Neural progenitor cell (in vitro differentiated cells): ENCODE measurements around the gene PHF20. TPM values are rescaled to one million over a fixed set of nuclear protein-coding genes. Genes with fewer than 3 reads are reported as not detected.

ENCODE experiments used
- DNase-seq: peaks from one replicate; pipeline ENCODE4 v3.0.0-alpha.2; 2016; ENCODE audit warnings: low spot score
- H2AFZ ChIP-seq: fragments of 200-600 bp; sonication (generic); replicated peaks from 2 replicates; pipeline ENCODE4 v1.6.1; 2016; ENCODE audit warnings: antibody characterized with exemption
- H3F3A ChIP-seq: fragments of 200-600 bp; sonication (generic); 2 replicates; pipeline ENCODE4 v1.6.1; 2016; ENCODE audit warnings: antibody characterized with exemption, low read depth
- H3K27ac ChIP-seq: fragments of 200-600 bp; sonication (generic); 2 replicates; pipeline ENCODE4 v1.5.1; 2016; ENCODE audit warnings: mild to moderate bottlenecking
- H3K27me3 ChIP-seq: fragments of 200-600 bp; sonication (generic); 2 replicates; pipeline ENCODE4 v1.6.1; 2016; ENCODE audit warnings: mild to moderate bottlenecking, moderate library complexity
- H3K36me3 ChIP-seq: fragments of 200-600 bp; sonication (generic); 2 replicates; pipeline ENCODE4 v1.5.1; 2016
- H3K4me1 ChIP-seq: fragments of 200-600 bp; sonication (generic); 2 replicates; pipeline ENCODE4 v1.6.1; 2016; ENCODE audit warnings: mixed run types
- H3K4me2 ChIP-seq: fragments of 200-600 bp; sonication (generic); 2 replicates; pipeline ENCODE4 v1.6.1; 2016
- H3K4me3 ChIP-seq: fragments of 200-600 bp; sonication (generic); 2 replicates; pipeline ENCODE4 v1.5.1; 2016
- H3K79me2 ChIP-seq: fragments of 200-600 bp; sonication (generic); 2 replicates; pipeline ENCODE4 v1.6.1; 2016; ENCODE audit warnings: low read depth
- H3K9ac ChIP-seq: fragments of 200-600 bp; sonication (generic); 2 replicates; pipeline ENCODE4 v1.6.1; 2016
- H3K9me3 ChIP-seq: fragments of 200-600 bp; sonication (generic); 2 replicates; pipeline ENCODE4 v1.5.1; 2016; ENCODE audit warnings: low read depth
- H4K20me1 ChIP-seq: fragments of 200-600 bp; sonication (generic); 2 replicates; pipeline ENCODE4 v1.6.1; 2016; ENCODE audit warnings: low read depth
- H3K27ac Mint-ChIP-seq: 3 replicates; pipeline ENCODE4 v1.8.0; 2021; ENCODE audit warnings: mixed read lengths
- H3K27me3 Mint-ChIP-seq: 2 replicates; pipeline ENCODE4 v1.8.0; 2022; ENCODE audit warnings: low read depth, mild to moderate bottlenecking, inconsistent platforms, moderate library complexity, mixed read lengths; ENCODE audit not compliant: insufficient read depth
- H3K36me3 Mint-ChIP-seq: 3 replicates; pipeline ENCODE4 v1.8.0; 2021; ENCODE audit warnings: mixed read lengths
- H3K4me1 Mint-ChIP-seq: 3 replicates; pipeline ENCODE4 v1.8.0; 2021; ENCODE audit warnings: mixed read lengths
- H3K4me3 Mint-ChIP-seq: 3 replicates; pipeline ENCODE4 v1.8.0; 2021; ENCODE audit warnings: mild to moderate bottlenecking, moderate library complexity, mixed read lengths
- H3K9me3 Mint-ChIP-seq: 3 replicates; pipeline ENCODE4 v1.8.0; 2020; ENCODE audit warnings: mixed read lengths
- EZH2 ChIP-seq: fragments of 200-600 bp; sonication (generic); IDR thresholded peaks from 2 replicates; pipeline ENCODE4 v1.6.1; 2017; ENCODE audit warnings: antibody characterized with exemption, mild to moderate bottlenecking, moderate library complexity
- EZH2phosphoT487 ChIP-seq: fragments of 200-600 bp; sonication (generic); IDR thresholded peaks from 2 replicates; pipeline ENCODE4 v1.6.1; 2017; ENCODE audit warnings: antibody characterized with exemption
- total RNA-seq: library from RNA; depleted of rRNA; stranded (reverse); fragments of >200 nt; gene quantifications from 2 replicates; pipeline ENCODE4 v1.2.3, GENCODE V29; 2015; ENCODE audit warnings: low replicate concordance
- TF ChIP-seq, protein P1 (sequence below): fragments of 200-600 bp; sonication (generic); IDR thresholded peaks from 2 replicates; pipeline ENCODE4 v1.5.1; 2017; ENCODE audit warnings: antibody characterized with exemption, mild to moderate bottlenecking

PHF20 gene
- total RNA-seq, 1 donor from 2014 or later = 54.7 TPM

DNA sequence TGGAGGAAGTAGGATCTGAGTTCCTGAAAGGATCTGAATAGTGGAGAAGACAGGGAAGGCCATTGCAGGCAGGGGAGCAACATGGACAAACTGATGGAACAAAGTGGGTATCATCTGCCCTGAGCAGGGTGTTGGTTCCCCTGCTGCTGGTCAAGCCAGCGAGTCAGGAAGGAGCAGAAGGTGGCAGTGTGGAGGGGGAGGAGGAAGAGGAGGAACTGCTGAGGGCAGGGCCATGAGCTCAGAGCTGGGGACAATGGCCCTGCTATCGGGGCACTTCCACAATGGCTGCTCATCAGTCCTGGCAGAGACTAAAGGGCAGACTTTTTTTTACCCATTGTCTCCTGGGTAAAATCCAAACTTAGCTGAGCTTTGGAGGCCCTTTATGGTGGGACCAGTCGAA is 210.2 kb downstream of the PHF20 start:
- no peak overlapping the region for H3K4me3 ChIP-seq
- no peaks in the 10 kb centered on the region for H3K27me3 ChIP-seq
- no peaks in the 10 kb centered on the region for H3K79me2 ChIP-seq
- no peaks in the 10 kb centered on the region for H4K20me1 ChIP-seq
- Mint-ChIP-seq H3K27ac (no peak overlapping the region), H3K4me3 (no peak overlapping the region), H3K36me3 (no peaks in the 10 kb centered on the region), H3K27me3 (no peaks in the 10 kb centered on the region), H3K9me3 (no peaks in the 10 kb centered on the region), H3K4me1 (no peaks in the 10 kb centered on the region)
- H3K27ac ChIP-seq = no peak overlapping the region
- no peak for DNase-seq
- H3K36me3 ChIP-seq = no peaks in the 10 kb centered on the region
- TF ChIP-seq EZH2 = no peak
- TF ChIP-seq EZH2phosphoT487 = no peak
- TF ChIP-seq, protein P1, sequence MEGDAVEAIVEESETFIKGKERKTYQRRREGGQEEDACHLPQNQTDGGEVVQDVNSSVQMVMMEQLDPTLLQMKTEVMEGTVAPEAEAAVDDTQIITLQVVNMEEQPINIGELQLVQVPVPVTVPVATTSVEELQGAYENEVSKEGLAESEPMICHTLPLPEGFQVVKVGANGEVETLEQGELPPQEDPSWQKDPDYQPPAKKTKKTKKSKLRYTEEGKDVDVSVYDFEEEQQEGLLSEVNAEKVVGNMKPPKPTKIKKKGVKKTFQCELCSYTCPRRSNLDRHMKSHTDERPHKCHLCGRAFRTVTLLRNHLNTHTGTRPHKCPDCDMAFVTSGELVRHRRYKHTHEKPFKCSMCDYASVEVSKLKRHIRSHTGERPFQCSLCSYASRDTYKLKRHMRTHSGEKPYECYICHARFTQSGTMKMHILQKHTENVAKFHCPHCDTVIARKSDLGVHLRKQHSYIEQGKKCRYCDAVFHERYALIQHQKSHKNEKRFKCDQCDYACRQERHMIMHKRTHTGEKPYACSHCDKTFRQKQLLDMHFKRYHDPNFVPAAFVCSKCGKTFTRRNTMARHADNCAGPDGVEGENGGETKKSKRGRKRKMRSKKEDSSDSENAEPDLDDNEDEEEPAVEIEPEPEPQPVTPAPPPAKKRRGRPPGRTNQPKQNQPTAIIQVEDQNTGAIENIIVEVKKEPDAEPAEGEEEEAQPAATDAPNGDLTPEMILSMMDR = no peak
- H3F3A ChIP-seq = no peaks in the 10 kb centered on the region
- no peaks in the 10 kb centered on the region for H3K4me1 ChIP-seq
- H3K9me3 ChIP-seq = no peaks in the 10 kb centered on the region
- no peak overlapping the region for H3K4me2 ChIP-seq
- no peak overlapping the region for H2AFZ ChIP-seq
- no peak overlapping the region for H3K9ac ChIP-seq

DNA sequence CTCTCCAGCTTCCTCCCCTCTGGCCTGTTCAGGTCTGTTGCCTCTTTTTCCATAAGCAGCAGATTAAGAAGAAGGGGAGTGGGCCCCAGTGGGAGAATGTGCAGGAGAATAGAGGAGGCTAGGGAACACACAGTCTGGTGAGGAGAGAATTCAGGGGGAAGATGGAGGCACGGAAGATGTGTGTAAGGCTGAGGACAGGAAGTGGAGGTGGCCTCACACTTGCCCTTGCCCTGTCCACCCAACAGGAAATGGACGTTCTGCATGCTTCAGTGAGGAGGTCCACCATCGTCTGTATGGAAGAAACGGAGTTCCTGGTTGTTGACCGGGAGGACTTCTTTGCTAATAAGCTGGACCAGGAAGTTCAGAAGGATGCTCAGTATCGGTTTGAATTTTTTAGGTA is 212.6 kb downstream of the PHF20 start:
- Mint-ChIP-seq H3K4me1 (no peaks in the 10 kb centered on the region), H3K27ac (no peak overlapping the region), H3K36me3 (no peaks in the 10 kb centered on the region), H3K4me3 (no peak overlapping the region), H3K9me3 (no peaks in the 10 kb centered on the region), H3K27me3 (no peaks in the 10 kb centered on the region)
- no peak overlapping the region for H3K27ac ChIP-seq
- no peaks in the 10 kb centered on the region for H3K4me1 ChIP-seq
- no peaks in the 10 kb centered on the region for H3K79me2 ChIP-seq
- no peak overlapping the region for H3K4me3 ChIP-seq
- H3F3A ChIP-seq = no peaks in the 10 kb centered on the region
- TF ChIP-seq EZH2phosphoT487 (no peak), EZH2 (no peak)
- no peaks in the 10 kb centered on the region for H3K9me3 ChIP-seq
- peaks cover 8% of the 10 kb centered on the region for H3K27me3 ChIP-seq
- no peak overlapping the region for H2AFZ ChIP-seq
- DNase-seq = no peak
- no peaks in the 10 kb centered on the region for H4K20me1 ChIP-seq
- no peaks in the 10 kb centered on the region for H3K36me3 ChIP-seq
- no peak overlapping the region for H3K9ac ChIP-seq
- no peak overlapping the region for H3K4me2 ChIP-seq

DNA sequence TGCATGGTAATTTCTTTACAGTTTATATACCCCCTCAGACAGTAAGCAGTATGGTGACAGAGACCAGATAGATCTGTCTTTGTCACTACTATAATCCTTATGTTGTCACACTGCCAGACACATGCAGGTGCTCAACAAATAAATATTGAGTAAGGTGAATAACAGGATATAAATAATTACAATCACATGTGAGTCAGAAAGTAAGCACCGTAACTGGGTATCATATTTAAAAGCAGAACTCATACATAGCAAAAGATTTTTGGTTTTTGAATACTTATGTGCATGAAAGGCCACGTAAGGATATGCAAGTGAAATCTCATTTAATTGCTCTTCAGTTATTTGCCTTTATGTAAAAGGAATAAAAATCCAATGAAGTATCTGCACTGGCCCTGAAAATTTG is 214.0 kb downstream of the PHF20 start:
- Histone ChIP-seq H3K4me2 (no peak overlapping the region), H4K20me1 (no peaks in the 10 kb centered on the region), H3K9me3 (no peaks in the 10 kb centered on the region), H2AFZ (no peak overlapping the region), H3K27ac (no peak overlapping the region), H3K4me3 (no peak overlapping the region), H3K9ac (no peak overlapping the region), H3F3A (no peaks in the 10 kb centered on the region), H3K27me3 (peaks cover 9% of the 10 kb centered on the region), H3K79me2 (no peaks in the 10 kb centered on the region), H3K4me1 (no peaks in the 10 kb centered on the region), H3K36me3 (no peaks in the 10 kb centered on the region)
- Mint-ChIP-seq H3K4me1 (no peaks in the 10 kb centered on the region), H3K36me3 (no peaks in the 10 kb centered on the region), H3K4me3 (no peak overlapping the region), H3K27me3 (no peaks in the 10 kb centered on the region), H3K27ac (no peak overlapping the region), H3K9me3 (no peaks in the 10 kb centered on the region)
- TF ChIP-seq, protein P1 = no peak
- no peak for TF ChIP-seq EZH2
- TF ChIP-seq EZH2phosphoT487 = no peak
- DNase-seq = no peak

DNA sequence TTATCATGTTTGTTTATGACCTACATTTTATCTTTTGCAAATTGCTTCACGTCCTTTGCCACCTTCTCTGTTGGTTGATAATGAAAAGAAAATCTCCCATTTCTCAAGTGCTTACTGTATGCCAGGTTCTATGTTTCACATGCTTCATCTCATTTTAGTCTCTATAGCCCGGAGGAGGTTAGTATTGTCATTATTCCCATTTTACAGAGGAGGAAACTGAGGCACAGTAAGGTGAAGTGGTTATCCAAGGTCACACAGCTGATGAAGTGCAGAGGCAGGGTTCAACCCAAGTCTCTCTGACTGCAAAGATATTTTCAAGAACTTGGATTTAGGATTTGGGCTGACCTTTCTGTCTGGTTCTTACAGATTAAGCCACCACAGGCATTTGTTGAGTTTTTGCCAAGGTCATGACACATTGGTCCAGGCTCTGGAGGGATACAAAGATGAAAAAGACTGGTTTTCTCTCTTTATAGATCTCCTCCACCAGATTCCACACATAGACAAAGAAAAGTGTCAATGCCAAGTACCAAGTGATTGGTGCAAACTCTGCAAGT is 217.2 kb downstream of the PHF20 start:
- Mint-ChIP-seq H3K4me3 (no peak overlapping the region), H3K27ac (no peak overlapping the region), H3K36me3 (no peaks in the 10 kb centered on the region)

More for the DNA sequence above, 217.2 kb downstream of the PHF20 start:
- no peaks in the 10 kb centered on the region for H3K79me2 ChIP-seq
- Mint-ChIP-seq H3K9me3 (no peaks in the 10 kb centered on the region), H3K4me1 (peaks cover 10% of the 10 kb centered on the region), H3K27me3 (peaks cover 3% of the 10 kb centered on the region)
- H3F3A ChIP-seq = no peaks in the 10 kb centered on the region
- no peak overlapping the region for H3K4me3 ChIP-seq
- H3K4me1 ChIP-seq = no peaks in the 10 kb centered on the region
- H3K27ac ChIP-seq = no peak overlapping the region
- H2AFZ ChIP-seq = no peak overlapping the region
- no peaks in the 10 kb centered on the region for H4K20me1 ChIP-seq
- H3K9me3 ChIP-seq = no peaks in the 10 kb centered on the region
- TF ChIP-seq EZH2 (no peak), EZH2phosphoT487 (no peak)
- TF ChIP-seq, protein P1 = no peak
- peaks cover 9% of the 10 kb centered on the region for H3K27me3 ChIP-seq
- H3K9ac ChIP-seq = no peak overlapping the region
- H3K36me3 ChIP-seq = no peaks in the 10 kb centered on the region
- no peak for DNase-seq
- no peak overlapping the region for H3K4me2 ChIP-seq
